ENCODE measurements around the gene CDH4.
A peak's percentile ranks its signal among the peaks of the same experiment; 100 is the strongest.

Gene CDH4

GRCh38 chr20:61884571-61885389, 632.7 kb downstream of the CDH4 start:
- DNase-seq (ENCODE audit: low spot score), result no peak

GRCh38 chr20:61885759-61886715, 634.0 kb downstream of the CDH4 start:
- DNase-seq (ENCODE audit: low spot score), result no peak

DNA sequence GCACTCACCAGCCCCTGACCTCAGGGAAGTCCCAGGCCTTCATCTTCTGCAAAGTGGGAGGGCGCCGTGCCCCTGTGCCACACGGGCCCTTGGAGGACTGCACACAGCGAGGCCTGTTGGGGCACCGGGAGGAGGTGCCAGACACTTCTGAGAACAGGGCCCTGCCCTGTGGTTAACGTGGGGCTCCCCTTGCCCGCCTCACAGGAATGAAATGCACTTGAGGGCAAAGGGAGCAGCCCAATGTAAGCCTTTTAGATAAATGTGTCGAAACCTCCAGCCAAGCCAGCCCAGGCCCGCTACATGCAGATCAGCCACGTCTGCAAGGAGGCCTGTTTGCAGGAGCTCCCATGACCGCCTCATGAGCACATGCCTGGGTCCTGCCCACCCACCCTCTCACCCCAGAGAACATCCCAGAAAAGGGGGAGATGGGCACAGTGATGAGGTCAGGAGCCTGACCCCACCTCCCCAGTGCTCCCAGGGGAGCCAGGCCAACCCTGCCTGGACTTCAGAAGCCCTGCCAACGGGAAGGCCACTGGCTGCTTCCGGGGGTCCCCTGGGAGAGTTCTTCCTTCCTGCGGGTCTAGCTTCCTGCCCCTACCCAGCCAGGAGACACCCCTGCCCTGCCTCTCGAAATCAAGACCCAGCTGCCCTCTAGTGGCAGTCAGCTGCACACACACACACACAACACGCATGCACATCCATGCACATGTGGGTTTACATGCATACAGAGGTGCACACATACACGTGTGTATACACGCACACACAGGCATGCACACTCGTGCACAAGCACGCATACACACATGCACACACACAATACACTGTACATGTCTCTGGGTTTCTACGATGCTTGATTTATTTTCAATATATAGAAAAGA, 634.9 kb downstream of the CDH4 start:
- peak; percentile 80 for DNase-seq (ENCODE audit: low spot score)

GRCh38 chr20:61887596-61888093, 635.6 kb downstream of the CDH4 start:
- DNase-seq (ENCODE audit: low spot score), result no peak

DNA sequence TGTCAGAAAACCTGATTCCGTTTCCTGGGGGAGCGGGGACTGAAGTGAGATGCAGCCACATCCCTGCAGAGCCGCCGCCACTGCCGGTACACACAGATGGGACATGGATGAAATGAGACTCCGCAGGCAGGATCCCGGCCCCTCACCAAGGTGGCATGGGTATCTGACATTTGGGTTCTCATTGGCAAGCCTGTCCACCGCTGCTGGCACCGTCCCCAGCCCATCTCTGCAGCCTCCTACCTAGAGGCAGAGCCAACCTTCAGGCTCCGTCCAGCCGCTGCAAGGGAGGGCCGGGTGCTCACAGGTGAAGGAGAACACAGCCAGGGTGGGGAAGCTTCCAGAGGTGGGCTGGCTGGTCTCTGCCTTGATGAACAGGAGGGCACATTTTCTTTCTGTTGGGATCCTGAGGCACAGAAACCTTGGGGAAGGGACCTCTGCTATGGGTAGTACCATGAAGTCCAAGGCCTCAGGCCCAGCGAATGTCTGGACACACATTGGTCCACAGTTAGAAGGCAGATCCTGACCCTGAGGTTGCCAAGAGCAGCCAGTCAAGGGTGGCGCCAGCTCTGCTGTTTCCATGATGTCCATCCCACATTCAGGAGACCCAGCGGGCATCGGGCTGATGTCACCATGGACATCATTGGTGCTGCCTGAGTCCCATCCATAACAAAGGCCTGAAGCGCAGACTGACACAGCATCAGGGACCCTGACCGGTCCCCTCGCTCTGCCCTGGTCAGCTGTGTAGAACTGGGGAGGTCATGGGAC, 636.2 kb downstream of the CDH4 start:
- no peak for DNase-seq (ENCODE audit: low spot score)

- DNase-seq (ENCODE audit: low spot score), result no peak
Measured at GRCh38 chr20:61889659-61890058, 637.6 kb downstream of the CDH4 start.

DNA sequence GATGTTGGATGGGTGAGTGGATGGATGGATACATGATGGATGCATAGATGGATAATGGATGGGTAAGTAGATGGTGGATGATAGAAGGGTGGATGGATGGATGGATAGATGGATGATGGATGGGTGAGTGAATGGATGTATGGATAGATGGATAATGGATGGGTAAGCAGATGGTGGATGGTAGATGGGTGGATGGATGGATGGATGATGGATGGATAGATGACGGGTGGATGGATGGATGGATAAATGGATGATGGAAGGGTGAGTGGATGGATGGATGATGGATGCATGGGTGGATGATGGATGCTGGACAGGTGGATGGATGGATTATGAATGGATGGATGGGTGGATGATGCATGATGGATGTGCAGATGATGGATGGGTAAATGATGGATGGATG, 638.1 kb downstream of the CDH4 start:
- DNase-seq (ENCODE audit: low spot score), result no peak

DNA sequence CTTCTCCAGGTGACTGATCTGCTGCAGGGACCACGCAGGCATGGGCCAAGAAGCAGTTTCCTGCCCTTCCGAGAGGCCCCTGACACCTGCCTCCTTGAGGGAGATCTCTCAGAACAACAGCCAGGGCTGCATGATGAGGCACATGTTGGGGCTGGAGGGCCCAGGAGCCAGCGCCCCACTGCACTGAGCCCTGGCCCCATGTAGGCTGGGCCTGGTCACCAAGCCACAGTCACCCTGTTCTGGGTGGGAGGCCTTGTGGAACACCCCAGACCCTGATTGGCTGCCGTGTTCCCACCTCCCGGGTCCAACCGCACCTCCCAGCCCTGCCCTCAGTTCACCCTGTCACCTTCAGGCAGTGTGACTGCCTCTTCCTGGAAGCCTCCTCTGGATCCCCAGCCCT, 639.4 kb downstream of the CDH4 start:
- DNase-seq (ENCODE audit: low spot score), result no peak

DNA sequence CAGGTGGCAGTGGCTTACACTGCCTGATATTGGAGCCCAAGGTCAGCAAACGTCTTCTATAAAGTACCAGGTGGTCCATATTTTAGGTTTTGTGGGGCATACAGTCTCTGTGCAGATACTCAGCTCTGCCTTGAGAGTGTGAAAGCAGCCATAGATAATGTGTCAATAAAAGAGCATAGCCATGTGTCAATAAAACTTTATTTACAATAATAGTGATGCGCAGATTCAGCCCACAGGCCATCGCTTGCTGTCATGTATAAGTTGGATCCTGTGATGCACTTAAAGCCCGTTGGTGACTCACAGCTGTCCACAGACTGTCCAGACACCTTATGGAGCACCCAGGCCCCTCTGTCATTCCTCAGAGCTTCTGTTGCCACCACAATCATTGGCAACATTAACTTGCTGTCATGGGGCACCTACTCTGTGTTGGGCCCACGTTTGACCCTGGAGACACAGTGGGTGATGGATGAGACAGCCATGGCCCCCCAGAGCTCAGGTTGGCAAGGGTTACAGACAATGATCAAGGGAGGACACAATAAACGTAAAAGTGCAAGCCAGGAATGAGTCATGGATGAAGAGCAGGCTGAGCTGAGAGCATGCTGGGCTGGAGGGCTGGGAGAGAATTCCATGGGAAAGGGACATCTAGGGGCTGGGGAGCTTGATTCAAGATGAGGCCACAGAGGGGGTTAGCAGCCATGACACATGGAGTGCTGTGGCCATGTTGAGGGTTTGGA, 640.0 kb downstream of the CDH4 start:
- DNase-seq (ENCODE audit: low spot score), result no peak

DNA sequence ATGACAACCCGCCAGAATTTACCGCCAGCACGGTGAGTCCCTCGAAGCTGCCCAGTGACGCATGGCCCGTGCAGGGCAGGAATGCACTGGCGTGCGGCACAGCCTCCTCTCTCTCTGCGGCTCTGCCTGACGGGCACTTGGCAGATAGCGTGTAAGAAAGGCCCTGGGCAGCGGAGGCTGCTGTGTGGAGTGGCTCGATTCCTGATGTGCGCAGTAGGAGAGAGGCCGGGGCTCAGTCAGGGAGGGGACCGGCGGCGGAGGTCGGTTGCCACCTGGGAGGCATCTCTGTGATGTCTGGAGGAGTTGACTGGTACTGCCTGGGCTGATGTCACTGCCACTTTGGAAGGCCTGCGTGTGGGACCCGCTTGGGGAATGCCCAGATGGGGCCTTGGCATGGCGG, 643.0 kb downstream of the CDH4 start:
- no peak for DNase-seq (ENCODE audit: low spot score)

- DNase-seq (ENCODE audit: low spot score), result no peak
Measured at GRCh38 chr20:61895686-61896057, 643.6 kb downstream of the CDH4 start.

DNA sequence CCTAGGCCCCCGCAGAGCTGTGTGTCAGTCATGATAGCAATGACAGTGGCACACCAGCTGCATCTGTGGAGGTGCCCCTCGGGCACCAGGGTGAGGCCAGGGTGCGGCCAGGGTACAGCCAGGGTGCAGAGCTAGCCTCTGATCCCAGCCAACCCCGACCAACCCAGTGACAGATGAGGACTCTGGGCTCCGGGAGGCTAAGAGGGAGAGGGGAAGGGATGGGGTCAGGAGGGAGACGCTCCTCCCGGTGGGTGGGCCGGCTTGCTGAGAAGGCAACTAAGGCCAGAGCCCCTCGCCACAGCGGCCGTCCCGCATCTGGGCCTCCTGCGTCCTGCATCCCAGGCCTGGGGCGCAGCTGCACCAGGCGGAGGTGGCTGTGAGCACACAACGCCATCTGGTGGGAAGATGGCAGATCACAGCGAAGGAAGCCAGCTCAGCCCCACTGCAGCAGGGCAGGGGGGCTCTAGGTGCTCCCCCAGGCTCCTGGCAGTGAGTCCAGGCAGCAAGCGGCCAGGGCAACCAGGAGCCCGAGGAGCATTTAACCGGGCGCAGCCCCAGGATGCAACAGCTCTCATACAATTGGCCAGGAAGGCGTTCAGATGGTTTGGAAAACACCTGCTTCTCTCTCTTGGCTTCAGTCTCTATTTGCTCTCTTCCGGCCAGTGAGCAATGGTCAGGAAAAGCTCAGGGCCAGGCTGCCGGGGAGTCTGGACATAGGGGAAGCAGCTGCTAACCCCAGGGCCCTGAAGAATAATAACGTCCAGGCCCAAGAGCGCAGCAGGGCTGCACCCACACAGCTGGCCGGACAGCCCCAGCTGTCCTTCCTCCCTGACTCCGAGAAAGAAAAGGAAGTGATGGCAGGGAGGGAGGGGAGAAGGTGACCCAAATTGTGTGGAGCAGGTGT, 644.2 kb downstream of the CDH4 start:
- peak; percentile 86 for DNase-seq (ENCODE audit: low spot score)

DNA sequence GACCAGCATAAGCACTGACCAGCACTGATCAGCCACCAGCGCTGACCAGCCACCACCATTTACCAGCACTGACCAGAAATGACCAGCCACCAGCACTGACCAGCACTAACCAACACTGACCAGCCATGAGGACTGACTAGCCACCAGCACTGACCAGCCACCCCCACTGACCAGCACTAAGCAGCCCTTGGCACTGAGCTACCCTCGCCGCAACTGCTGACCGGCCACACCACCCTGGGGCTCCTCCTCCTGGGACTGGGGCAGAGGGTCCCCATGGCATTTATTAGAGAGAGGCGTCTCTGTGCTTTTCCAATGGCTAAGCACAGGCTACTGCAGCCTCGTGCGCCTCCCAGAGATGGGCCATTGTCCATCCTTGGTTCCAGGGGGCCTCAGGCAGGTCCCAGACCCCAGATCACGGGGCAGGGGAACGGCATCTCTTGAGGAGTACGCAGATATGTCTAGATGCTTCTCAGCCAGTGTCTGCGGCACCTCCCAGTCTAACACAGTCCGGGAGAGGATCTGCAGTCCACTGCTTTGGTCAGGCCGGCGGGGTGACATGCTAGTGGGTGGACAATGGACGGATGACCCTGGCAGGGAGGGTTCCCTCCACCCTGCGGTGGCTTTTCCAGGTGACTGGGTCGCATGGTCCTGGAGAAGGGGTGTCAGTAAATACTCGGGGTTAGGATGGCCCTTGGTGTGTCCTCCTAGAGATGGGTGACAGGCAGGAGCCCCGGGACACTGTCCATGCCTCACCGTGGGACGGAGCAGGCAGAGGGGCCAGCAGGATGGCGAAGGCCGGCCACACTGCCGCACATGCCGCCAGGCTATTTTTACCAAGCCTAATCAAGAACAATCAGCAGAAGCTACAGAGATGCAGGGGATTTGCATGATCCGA, 645.6 kb downstream of the CDH4 start:
- DNase-seq (ENCODE audit: low spot score), result no peak

DNA sequence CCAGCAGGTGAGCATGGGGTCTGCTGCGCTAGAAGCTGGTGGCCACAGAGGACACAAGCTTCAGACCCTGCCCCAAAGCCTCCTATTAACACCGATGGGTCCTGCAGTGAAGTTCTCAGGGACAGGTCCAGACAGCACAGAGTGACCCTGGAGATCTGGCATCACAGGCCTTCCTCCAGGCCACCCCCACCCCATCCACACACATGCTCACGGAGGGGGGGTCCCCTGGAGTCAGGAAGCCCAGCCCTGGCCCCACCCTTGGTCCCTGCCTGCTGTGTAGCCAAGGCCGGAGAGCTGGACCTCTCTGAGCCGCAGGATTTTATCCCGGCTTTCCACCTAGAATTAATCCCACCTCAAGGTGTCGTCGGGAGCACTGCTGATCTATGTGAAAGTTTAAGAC, 646.3 kb downstream of the CDH4 start:
- no peak for DNase-seq (ENCODE audit: low spot score)

DNA sequence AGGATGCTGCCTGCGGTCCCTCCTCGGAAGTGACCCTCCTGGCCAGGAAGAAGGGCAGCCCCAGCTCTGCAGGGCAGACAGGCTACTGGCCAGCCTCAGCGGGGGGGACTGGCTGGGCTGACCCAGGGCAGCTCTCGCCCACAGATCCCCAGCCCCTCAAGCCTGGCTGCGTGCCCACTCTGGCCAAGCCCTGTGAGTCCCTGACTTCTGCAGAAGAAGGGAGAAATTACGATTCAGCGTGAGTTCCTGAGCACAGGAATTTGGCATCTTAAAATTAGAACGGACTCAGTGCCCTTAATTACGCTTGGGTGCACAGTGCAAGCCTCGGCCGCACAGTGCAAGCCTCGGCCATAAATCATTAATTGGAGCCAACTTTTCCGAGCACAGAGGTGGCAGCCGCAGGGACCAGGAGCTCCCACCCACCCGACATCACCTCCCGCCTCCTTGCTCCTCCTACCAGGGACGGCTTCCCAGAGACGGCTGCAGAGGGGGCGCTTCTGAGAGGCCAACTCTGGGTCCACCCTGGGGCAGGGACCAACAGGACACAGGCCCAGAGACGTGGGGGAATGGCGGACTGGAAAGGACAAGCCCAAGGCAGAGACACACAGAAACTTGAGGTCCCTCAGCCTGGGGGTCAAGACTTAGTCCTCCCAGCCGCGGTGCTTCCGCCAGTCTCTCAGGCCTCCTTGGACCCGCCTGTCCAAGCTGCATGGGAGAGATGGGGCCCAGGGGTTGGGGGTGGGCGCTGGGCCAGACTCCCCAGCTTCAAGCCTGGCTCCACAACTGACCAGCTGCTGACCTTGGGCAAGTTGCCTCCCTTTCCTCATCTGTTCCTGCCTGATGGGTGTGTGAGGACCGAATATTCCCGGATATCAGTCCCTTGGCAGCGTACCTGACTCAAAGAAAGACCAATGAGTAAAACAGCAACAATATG, 648.2 kb downstream of the CDH4 start:
- DNase-seq (ENCODE audit: low spot score), result no peak

- no peak for DNase-seq (ENCODE audit: low spot score)
Measured at GRCh38 chr20:61900945-61901293, 648.9 kb downstream of the CDH4 start.
